NCI-H2196 (cell line): ENCODE data around the gene ZFP28.

Experiments used
- DNase-seq: peaks from one replicate; lab custom pipeline; 2025; ENCODE audit not compliant: unreplicated experiment; lab: John Stamatoyannopoulos, UW

The ZFP28 gene

DNA sequence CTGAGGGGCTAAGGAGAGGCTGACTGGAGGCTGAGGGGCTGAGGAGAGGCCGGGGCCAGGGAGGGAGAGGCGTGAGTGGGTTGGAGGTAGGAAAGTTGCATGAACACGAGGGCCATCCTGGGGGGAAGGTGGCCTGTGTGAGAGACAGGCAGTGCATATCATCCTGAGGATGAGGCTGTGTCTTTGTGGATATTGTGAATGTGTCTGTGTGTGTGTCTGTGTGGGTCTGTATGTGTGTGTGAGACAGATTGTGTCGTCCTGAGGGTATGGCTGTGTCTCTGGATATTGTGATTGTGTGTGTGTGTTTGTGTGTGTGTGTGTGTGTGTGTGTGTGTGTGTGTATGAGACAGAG lies 56.8 kb downstream of the ZFP28 start:
- DNase-seq: no peak

DNA sequence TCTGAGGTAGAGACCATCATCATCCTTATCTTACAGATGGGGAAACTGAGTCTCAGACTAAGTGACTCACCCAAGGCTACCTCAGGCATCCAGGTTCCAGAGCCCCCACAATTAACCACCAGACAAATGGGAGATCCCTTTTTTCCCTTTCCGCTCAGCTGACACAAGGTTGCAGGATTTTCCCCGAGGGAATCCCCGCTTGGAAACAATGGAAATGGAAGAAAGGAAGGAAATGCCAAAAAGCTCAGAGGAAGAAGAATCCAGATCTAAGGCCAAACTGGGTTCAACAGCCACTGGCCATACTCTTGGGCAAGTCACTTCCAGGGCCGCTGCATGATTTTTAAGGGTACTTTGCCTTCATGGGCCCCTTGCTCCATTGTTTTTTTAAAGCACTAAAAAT lies 57.9 kb downstream of the ZFP28 start:
- no peak for DNase-seq

DNA sequence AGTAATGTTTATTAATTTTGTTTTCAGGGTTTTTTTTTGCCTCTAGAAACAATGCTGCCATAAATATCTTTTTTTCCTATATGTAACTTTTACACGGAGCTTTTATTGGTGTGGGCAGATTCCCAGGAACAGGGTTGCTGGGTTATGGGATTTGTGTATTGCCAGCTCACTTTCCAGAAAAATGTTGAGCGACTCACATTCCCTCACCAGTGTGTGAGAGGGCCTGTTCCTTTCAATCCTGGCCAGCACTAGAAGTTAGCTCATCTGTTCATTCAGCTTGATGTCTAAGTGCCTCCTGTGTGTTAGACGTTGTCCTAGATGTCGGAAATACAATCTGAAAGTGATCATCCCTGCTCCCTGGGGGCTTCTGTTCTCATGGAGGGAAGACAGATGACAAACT lies 58.9 kb downstream of the ZFP28 start:
- no peak for DNase-seq

DNA sequence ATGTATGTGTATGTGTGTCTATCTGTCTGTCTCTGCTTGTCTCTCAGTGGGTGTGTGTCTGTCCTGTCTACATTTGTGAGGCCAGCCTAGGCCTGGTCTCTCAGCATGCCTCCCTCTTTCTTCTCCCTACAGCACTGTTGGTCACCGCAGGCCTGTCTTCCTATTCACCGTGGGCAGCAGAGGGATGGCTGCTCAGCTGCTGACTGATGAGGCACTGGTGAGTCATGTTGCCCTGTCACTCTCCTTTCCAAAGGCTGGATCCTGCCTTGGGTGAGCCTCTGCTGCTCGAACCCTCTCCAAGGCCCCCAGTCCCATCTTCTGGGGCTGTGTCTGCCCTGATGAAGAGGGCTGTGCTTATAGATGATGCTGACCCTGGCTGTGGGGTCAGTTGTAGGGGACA lies 62.6 kb downstream of the ZFP28 start:
- DNase-seq: no peak

DNA sequence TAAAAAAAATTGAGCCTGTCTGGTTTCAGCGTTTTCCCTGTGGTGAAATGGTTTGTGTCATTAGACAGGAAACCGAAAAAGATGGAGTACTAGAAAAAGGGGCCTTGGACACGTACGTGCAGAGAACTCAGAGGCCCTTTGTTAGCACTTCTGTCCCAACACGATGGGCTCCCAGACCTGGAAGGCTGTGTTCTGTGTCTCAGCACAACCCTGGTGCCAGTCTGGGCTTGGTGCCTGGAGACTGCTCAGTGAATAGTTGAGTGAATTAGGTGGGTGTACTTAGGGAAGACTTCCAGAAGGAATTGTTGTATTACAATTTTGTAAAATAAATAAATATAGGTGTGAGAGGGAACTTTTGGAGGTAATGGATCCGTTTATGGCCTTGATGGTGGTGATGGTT lies 65.1 kb downstream of the ZFP28 start:
- no peak for DNase-seq
